HG03139 (cell line): ENCODE measurements around the gene GBP5.
"Not testable (repeated sequence)": the region's sequence is repeated elsewhere in the genome, so short reads cannot be mapped to it uniquely, and the experiment has no call there.

Experiments used
- ATAC-seq: cut with Tn5 transposase; IDR thresholded peaks from one replicate; pipeline ENCODE4 v1.9.1; 2021; ENCODE audit not compliant: unreplicated experiment

Gene GBP5

GRCh38 chr1:89284078-89284763 is 11.6 kb upstream of the GBP5 start:
- not testable (repeated sequence) for ATAC-seq

- no peak for ATAC-seq
These were observed 8.1 kb upstream of the GBP5 start for GRCh38 chr1:89280766-89281165.

GRCh38 chr1:89279011-89279466 is 6.4 kb upstream of the GBP5 start:
- ATAC-seq: no peak

GRCh38 chr1:89277725-89278124 is 5.1 kb upstream of the GBP5 start:
- ATAC-seq: no peak

GRCh38 chr1:89276690-89277089 is 4.0 kb upstream of the GBP5 start:
- no peak for ATAC-seq

GRCh38 chr1:89274411-89274857 is 1.8 kb upstream of the GBP5 start:
- no peak for ATAC-seq

- ATAC-seq: no peak
These were observed 691 bp upstream of the GBP5 start for GRCh38 chr1:89273324-89273778.

- ATAC-seq: no peak
These were observed 1.2 kb downstream of the GBP5 start for GRCh38 chr1:89271341-89272015.

GRCh38 chr1:89270423-89270822 is 2.2 kb downstream of the GBP5 start:
- ATAC-seq: no peak

GRCh38 chr1:89269277-89269676 is 3.4 kb downstream of the GBP5 start:
- ATAC-seq: no peak

- no peak for ATAC-seq
These were observed 10.0 kb downstream of the GBP5 start for GRCh38 chr1:89262643-89263042.

- no peak for ATAC-seq
These were observed 10.6 kb downstream of the GBP5 start for GRCh38 chr1:89261926-89262515.

GRCh38 chr1:89260566-89261255 is 11.9 kb downstream of the GBP5 start:
- no peak for ATAC-seq

GRCh38 chr1:89260042-89260441 is 12.6 kb downstream of the GBP5 start:
- no peak for ATAC-seq

GRCh38 chr1:89259283-89259971 is 13.2 kb downstream of the GBP5 start:
- ATAC-seq: no peak

GRCh38 chr1:89257041-89257440 is 15.6 kb downstream of the GBP5 start:
- no peak for ATAC-seq

GRCh38 chr1:89255581-89255980 is 17.1 kb downstream of the GBP5 start:
- not testable (repeated sequence) for ATAC-seq

- ATAC-seq: no peak
These were observed 17.9 kb downstream of the GBP5 start for GRCh38 chr1:89254658-89255287.

- no peak for ATAC-seq
These were observed 29.6 kb downstream of the GBP5 start for GRCh38 chr1:89243046-89243445.
